GM19240 (cell line): ENCODE results near the gene ST7.
"Not testable (repeated sequence)": the region's sequence is repeated elsewhere in the genome, so short reads cannot be mapped to it uniquely, and the experiment has no call there.

Experiments
- DNase-seq: peaks from one replicate; pipeline ENCODE4 v3.0.0; 2011; ENCODE audit warnings: low spot score; ENCODE audit not compliant: insufficient read length

The ST7 gene

GRCh38 chr7:117217106-117218035 is 264.1 kb downstream of the ST7 start:
- no peak for DNase-seq

GRCh38 chr7:117218700-117219099 is 265.4 kb downstream of the ST7 start:
- no peak for DNase-seq

- DNase-seq: no peak
Observed at GRCh38 chr7:117219485-117219884, 266.2 kb downstream of the ST7 start.

GRCh38 chr7:117220836-117221235 is 267.5 kb downstream of the ST7 start:
- no peak for DNase-seq

- no peak for DNase-seq
Observed at GRCh38 chr7:117225536-117225935, 272.2 kb downstream of the ST7 start.

- no peak for DNase-seq
Observed at GRCh38 chr7:117227091-117227490, 273.8 kb downstream of the ST7 start.

- no peak for DNase-seq
Observed at GRCh38 chr7:117229350-117229749, 276.0 kb downstream of the ST7 start.

GRCh38 chr7:117230276-117231046 is 277.2 kb downstream of the ST7 start:
- no peak for DNase-seq

GRCh38 chr7:117231047-117231359 is 277.7 kb downstream of the ST7 start:
- DNase-seq: no peak

GRCh38 chr7:117237646-117238045 is 284.3 kb downstream of the ST7 start:
- DNase-seq: no peak

- DNase-seq: no peak
Observed at GRCh38 chr7:117238472-117238871, 285.2 kb downstream of the ST7 start.

- DNase-seq: no peak
Observed at GRCh38 chr7:117238937-117239336, 285.6 kb downstream of the ST7 start.

- no peak for DNase-seq
Observed at GRCh38 chr7:117241088-117241487, 287.8 kb downstream of the ST7 start.

GRCh38 chr7:117243390-117243789 is 290.1 kb downstream of the ST7 start:
- DNase-seq: no peak

- not testable (repeated sequence) for DNase-seq
Observed at GRCh38 chr7:117245703-117246102, 292.4 kb downstream of the ST7 start.

- DNase-seq: no peak
Observed at GRCh38 chr7:117247809-117248208, 294.5 kb downstream of the ST7 start.

- no peak for DNase-seq
Observed at GRCh38 chr7:117248829-117249228, 295.5 kb downstream of the ST7 start.

- DNase-seq: no peak
Observed at GRCh38 chr7:117249696-117250095, 296.4 kb downstream of the ST7 start.

GRCh38 chr7:117250245-117250644 is 296.9 kb downstream of the ST7 start:
- DNase-seq: no peak

- DNase-seq: no peak
Observed at GRCh38 chr7:117250801-117251200, 297.5 kb downstream of the ST7 start.

- DNase-seq: no peak
Observed at GRCh38 chr7:117251687-117252086, 298.4 kb downstream of the ST7 start.

- DNase-seq: no peak
Observed at GRCh38 chr7:117259615-117260014, 306.3 kb downstream of the ST7 start.

GRCh38 chr7:117262546-117262945 is 309.2 kb downstream of the ST7 start:
- no peak for DNase-seq
